Left renal pelvis (tissue), 4 donors: ENCODE data around the gene ZNF654. TPM values are rescaled to one million over a fixed set of nuclear protein-coding genes. Genes with fewer than 3 reads are reported as not detected.

Source experiments
- DNase-seq, 4 donors: peaks; one replicate each; pipeline ENCODE4 v3.0.0-alpha.2; 2013; ENCODE audit warnings: low read depth in 4 of 4, low spot score in 3 of 4
- polyA plus RNA-seq, 4 donors: library from polyadenylated mRNA; unstranded; fragments of 120-200 nt; gene quantifications; one replicate each; pipeline ENCODE4 v1.2.1, GENCODE V29; 2013; ENCODE audit not compliant: insufficient read length in 4 of 4

Gene ZNF654
- polyA plus RNA-seq, 4 donors, result 20.6 to 25.7 (median 21.0) TPM

GRCh38 chr3:88191872-88192409, 132.9 kb downstream of the ZNF654 start:
- no peak for DNase-seq

DNA sequence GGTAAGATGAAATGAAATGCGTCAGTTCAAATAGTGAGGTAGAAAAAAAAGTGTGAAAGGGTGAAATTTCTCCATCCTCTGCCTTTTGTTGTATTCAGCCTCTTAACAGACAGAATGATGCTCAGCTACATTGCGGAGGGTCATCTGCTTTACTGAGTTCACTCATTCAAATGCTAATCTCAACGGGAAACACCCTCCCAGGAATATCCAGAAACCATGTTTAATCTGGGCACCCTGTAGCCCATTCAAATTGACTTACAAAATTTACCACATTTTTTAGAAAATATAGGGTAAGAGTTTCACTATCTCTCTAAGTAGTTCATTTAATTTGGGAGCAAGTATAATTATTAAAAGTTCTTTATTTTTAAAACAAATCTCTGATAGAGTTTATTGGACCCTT, 133.6 kb downstream of the ZNF654 start:
- no peak for DNase-seq

Other genes starting within 250 kb of the ZNF654 start
- 100 to 1,000 TPM; 116 to 191 (median 139) TPM for gene CGGBP1, start 250 bp upstream of the ZNF654 start, polyA plus RNA-seq
- 10 to 100 TPM; 26.4 to 34.3 (median 27.0) TPM for gene C3orf38, start 90.7 kb downstream of the ZNF654 start, polyA plus RNA-seq